Gastrocnemius medialis (tissue), 4 donors: ENCODE results near the gene DCC. TPM values are rescaled to one million over a fixed set of nuclear protein-coding genes. Genes with fewer than 3 reads are reported as not detected.

ENCODE experiments used
- ATAC-seq, 2 donors: fragments of 150-250 bp; one replicate each; pipeline ENCODE4 v1.9.1; 2016
- DNase-seq, 2 donors: peaks; one replicate each; pipeline ENCODE4 v3.0.0-alpha.2; 2019
- H3K27ac ChIP-seq, 4 donors: fragments of 200-600 bp; sonication (generic); 1 replicate in 1 of 4; 2 replicates in 3 of 4; pipeline ENCODE4 v1.5.1; 2016 to 2018; ENCODE audit warnings: mild to moderate bottlenecking in 2 of 4, moderate library complexity in 1 of 4
- H3K27me3 ChIP-seq, 3 donors: fragments of 200-600 bp; sonication (generic) in 2 of 3; 1 replicate in 1 of 3; 2 replicates in 2 of 3; pipeline versions ENCODE4 v1.5.1 to v1.6.0; 2016 to 2019; ENCODE audit warnings: mild to moderate bottlenecking in 1 of 3, moderate library complexity in 1 of 3
- H3K36me3 ChIP-seq, 2 donors: fragments of 200-600 bp; sonication (generic) in 1 of 2; one replicate each; pipeline ENCODE4 v1.5.1; 2017 to 2018
- H3K4me1 ChIP-seq, 2 donors: fragments of 200-600 bp; sonication (generic) in 1 of 2; one replicate each; pipeline ENCODE4 v1.5.1; 2016 to 2017; ENCODE audit warnings: mild to moderate bottlenecking in 2 of 2
- H3K4me3 ChIP-seq, 4 donors: fragments of 200-600 bp; sonication (generic) in 3 of 4; 1 replicate in 1 of 4; 2 replicates in 3 of 4; pipeline ENCODE4 v1.5.1; 2016 to 2019; ENCODE audit warnings: mild to moderate bottlenecking in 2 of 4
- H3K9me3 ChIP-seq, 3 donors: fragments of 200-600 bp; sonication (generic) in 2 of 3; 1 replicate in 1 of 3; 2 replicates in 2 of 3; pipeline ENCODE4 v1.5.1; 2016 to 2019
- CTCF ChIP-seq, 5 experiments: fragments of 450-650 bp in 3 of 5; fragments of 200-600 bp in 2 of 5; sonication (generic) in 2 of 5; IDR thresholded peaks in 4 of 5; conservative IDR thresholded peaks in 1 of 5; 1 replicate in 4 of 5; 2 replicates in 1 of 5; pipeline ENCODE4 v1.5.1; 2016 to 2019; ENCODE audit warnings: antibody characterized with exemption in 5 of 5, mild to moderate bottlenecking in 3 of 5, moderate library complexity in 3 of 5
- POLR2A ChIP-seq, 2 donors: fragments of 450-650 bp; IDR thresholded peaks; one replicate each; pipeline ENCODE4 v1.6.1; 2017; ENCODE audit warnings: antibody characterized with exemption in 2 of 2, mild to moderate bottlenecking in 2 of 2, moderate library complexity in 2 of 2
- in situ Hi-C, 4 donors: fragments of 200-750 bp; cut with MboI; loops; one replicate each; pipeline versions ENCODE4 v1.15.0 to v1.8.0; 2017; ENCODE audit warnings: low sequenced_read_pairs in 4 of 4
- intact Hi-C: fragments of 100-400 bp; cut with DNase I; formaldehyde crosslinking; loops from one replicate; pipeline ENCODE4 v1.15.1; 2023; ENCODE audit warnings: low total_unique reads
- total RNA-seq, 4 donors: library from RNA; depleted of rRNA; stranded (reverse); fragments of >200 nt; gene quantifications; one replicate each; pipeline versions ENCODE4 v1.1.0 to v1.2.3, GENCODE V29; 2016

Gene DCC
- total RNA-seq, 4 donors from 2014 or later = not detected

- H3K9me3 ChIP-seq = no peaks in the 10 kb centered on the region
- no peak for DNase-seq
- no peaks in the 10 kb centered on the region for H3K36me3 ChIP-seq
- no peaks in the 10 kb centered on the region for H3K27me3 ChIP-seq
- in situ Hi-C loops (no loop called here), intact Hi-C loops (no loop called here)
- no peak overlapping the region for H3K27ac ChIP-seq
- no peak for TF ChIP-seq CTCF (IDR thresholded peaks at IDR 0.05 in 4 of 5, conservative IDR thresholded peaks at IDR 0.05 in 1 of 5)
- no peak for TF ChIP-seq POLR2A (IDR thresholded peaks at IDR 0.05)
- ATAC-seq = no peak
- H3K4me1 ChIP-seq = no peaks in the 10 kb centered on the region
- no peak overlapping the region for H3K4me3 ChIP-seq
Measured at GRCh38 chr18:52605345-52605744, 265.3 kb downstream of the DCC start.

DNA sequence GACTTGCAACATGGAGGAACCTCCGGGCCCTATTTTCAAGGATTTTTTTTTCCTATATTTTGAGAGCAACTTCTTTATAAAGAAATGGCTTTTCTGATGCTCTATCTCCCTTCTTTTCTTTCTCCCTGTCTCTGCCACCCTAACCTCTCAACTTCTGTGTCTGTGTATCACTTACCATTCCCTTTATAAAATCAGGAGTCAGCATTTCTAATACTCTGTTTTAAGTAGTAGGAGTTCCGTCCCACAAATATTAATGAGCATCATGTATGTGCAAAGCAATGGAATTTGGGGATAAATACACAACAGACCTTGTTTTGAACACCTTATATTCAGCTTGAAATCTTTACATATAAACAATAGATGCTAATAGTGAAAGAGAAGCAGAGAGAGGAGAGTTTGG is 268.0 kb downstream of the DCC start:
- no peaks in the 10 kb centered on the region for H3K36me3 ChIP-seq
- H3K9me3 ChIP-seq = no peaks in the 10 kb centered on the region
- H3K4me1 ChIP-seq = no peaks in the 10 kb centered on the region
- ATAC-seq = no peak
- H3K27ac ChIP-seq = no peak overlapping the region
- in situ Hi-C loops (no loop called here), intact Hi-C loops (no loop called here)
- DNase-seq = no peak
- no peak for TF ChIP-seq POLR2A (IDR thresholded peaks at IDR 0.05)
- TF ChIP-seq CTCF (IDR thresholded peaks at IDR 0.05 in 4 of 5, conservative IDR thresholded peaks at IDR 0.05 in 1 of 5) = no peak
- H3K4me3 ChIP-seq = no peak overlapping the region
- no peaks in the 10 kb centered on the region for H3K27me3 ChIP-seq

DNA sequence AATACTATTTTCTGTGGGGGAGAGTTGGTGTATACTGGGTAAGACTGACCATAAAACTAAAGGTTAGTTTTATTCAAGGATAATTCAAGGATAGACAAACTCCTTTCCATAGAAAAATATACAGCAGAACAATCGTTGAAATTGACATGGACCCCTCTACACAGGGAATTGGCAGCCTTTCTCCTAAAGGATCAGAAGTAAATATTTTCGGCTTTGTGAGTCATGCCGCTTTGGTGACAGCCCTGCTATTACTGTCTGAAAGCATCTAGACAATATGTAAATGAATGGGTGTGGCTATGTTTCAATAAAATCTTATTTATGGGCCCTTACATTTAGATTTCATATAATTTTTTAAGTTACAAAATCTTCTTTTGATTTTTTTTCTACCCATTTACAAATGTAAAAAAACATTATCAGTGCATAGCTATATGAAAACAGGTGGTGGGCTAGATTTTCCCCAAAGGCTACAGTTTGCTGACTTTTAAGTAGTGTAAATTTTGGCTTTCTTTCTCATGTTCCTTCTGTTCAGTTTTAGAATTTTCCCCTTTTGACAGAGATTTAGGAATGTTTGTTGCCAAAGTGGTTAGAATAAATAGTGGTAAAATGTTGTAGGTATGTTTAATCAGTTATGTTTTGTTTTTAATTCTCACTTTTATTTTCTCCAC is 270.6 kb downstream of the DCC start:
- H3K9me3 ChIP-seq = no peaks in the 10 kb centered on the region
- no peaks in the 10 kb centered on the region for H3K27me3 ChIP-seq
- no peaks in the 10 kb centered on the region for H3K4me1 ChIP-seq
- H3K36me3 ChIP-seq = no peaks in the 10 kb centered on the region
- no peak overlapping the region for H3K4me3 ChIP-seq
- in situ Hi-C loops = no loop called here
- DNase-seq = no peak
- intact Hi-C loops = no loop called here
- no peak for TF ChIP-seq CTCF (IDR thresholded peaks at IDR 0.05 in 4 of 5, conservative IDR thresholded peaks at IDR 0.05 in 1 of 5)
- TF ChIP-seq POLR2A (IDR thresholded peaks at IDR 0.05) = no peak
- no peak for ATAC-seq
- H3K27ac ChIP-seq = no peak overlapping the region

GRCh38 chr18:52612406-52612805 is 272.4 kb downstream of the DCC start:
- in situ Hi-C loops (no loop called here), intact Hi-C loops (no loop called here)
- ATAC-seq (no peak), DNase-seq (no peak)
- Histone ChIP-seq H3K36me3 (no peaks in the 10 kb centered on the region), H3K27ac (no peak overlapping the region), H3K4me1 (no peaks in the 10 kb centered on the region), H3K27me3 (no peaks in the 10 kb centered on the region), H3K4me3 (no peak overlapping the region), H3K9me3 (no peaks in the 10 kb centered on the region)
- TF ChIP-seq POLR2A (IDR thresholded peaks at IDR 0.05) (no peak), CTCF (IDR thresholded peaks at IDR 0.05 in 4 of 5, conservative IDR thresholded peaks at IDR 0.05 in 1 of 5) (no peak)

DNA sequence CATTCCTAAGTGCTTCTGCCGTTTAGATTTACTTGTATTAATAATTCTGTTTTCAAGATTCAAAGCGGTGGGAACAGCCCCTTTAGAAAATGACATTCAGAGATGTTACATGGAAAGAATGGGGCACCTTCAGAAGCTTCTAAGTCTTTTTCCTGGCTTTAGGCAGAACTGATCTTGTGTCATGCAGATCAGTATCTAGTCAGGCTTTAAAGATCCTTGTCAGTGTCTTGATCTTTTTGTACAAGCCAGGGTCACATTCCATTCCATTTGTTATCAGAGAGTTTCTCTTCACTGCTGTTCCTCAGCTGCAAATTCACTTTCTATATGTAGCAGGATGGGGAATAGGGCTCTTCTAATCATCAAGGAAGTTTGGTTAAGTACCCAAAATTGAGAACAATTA is 275.3 kb downstream of the DCC start:
- TF ChIP-seq POLR2A (IDR thresholded peaks at IDR 0.05) (no peak), CTCF (IDR thresholded peaks at IDR 0.05 in 4 of 5, conservative IDR thresholded peaks at IDR 0.05 in 1 of 5) (no peak)
- H3K27ac ChIP-seq = no peak overlapping the region
- intact Hi-C loops (no loop called here), in situ Hi-C loops (no loop called here)
- ATAC-seq (no peak), DNase-seq (no peak)
- H3K27me3 ChIP-seq = no peaks in the 10 kb centered on the region
- no peaks in the 10 kb centered on the region for H3K4me1 ChIP-seq
- no peak overlapping the region for H3K4me3 ChIP-seq
- no peaks in the 10 kb centered on the region for H3K36me3 ChIP-seq
- no peaks in the 10 kb centered on the region for H3K9me3 ChIP-seq
